ENCODE data around the gene NPAT.

GRCh38 chr11:108199446-108200321 lies 22.8 kb downstream of the NPAT start:
- TF ChIP-seq FOS (IDR thresholded peaks at IDR 0.05; ENCODE audit: extremely low read depth, insufficient read length): no peak
- no peak for TF ChIP-seq POLR2AphosphoS5 (IDR thresholded peaks at IDR 0.05; ENCODE audit: control insufficient read depth, insufficient read depth, low read depth, low read length)
- TF ChIP-seq CTCF (IDR thresholded peaks at IDR 0.05 in 2 of 3, conservative IDR thresholded peaks at IDR 0.05 in 1 of 3; ENCODE audit: insufficient read depth in 2 of 3, low read depth in 1 of 3, low read length in 3 of 3): no peak
- no peak for TF ChIP-seq BCOR (IDR thresholded peaks at IDR 0.05)
- no peak for TF ChIP-seq EZH2 (IDR thresholded peaks at IDR 0.05; ENCODE audit: borderline replicate concordance, low read depth, low read length)

All from K562 (cell line).